Measurements from ENCODE around the gene MROH9.

The MROH9 gene

GRCh38 chr1:170917373-170917772 is 18.0 kb upstream of the MROH9 start:
- TF ChIP-seq SIN3A (IDR thresholded peaks at IDR 0.05; ENCODE audit: borderline replicate concordance, insufficient read depth, low read length), result no peak
- TF ChIP-seq FOXP2 (optimal IDR thresholded peaks at IDR 0.05; ENCODE audit: borderline replicate concordance, extremely low read depth, extremely low read length, insufficient read depth), result no peak
- no peak for TF ChIP-seq POLR2AphosphoS5 (IDR thresholded peaks at IDR 0.05; ENCODE audit: low read depth, low read length)

- no peak for TF ChIP-seq SIN3A (IDR thresholded peaks at IDR 0.05; ENCODE audit: borderline replicate concordance, insufficient read depth, low read length)
- no peak for TF ChIP-seq REST (IDR thresholded peaks at IDR 0.05; ENCODE audit: insufficient read depth in 1 of 2, low read depth in 2 of 2, low read length in 2 of 2)
- TF ChIP-seq FOXP2 (optimal IDR thresholded peaks at IDR 0.05; ENCODE audit: borderline replicate concordance, extremely low read depth, extremely low read length, insufficient read depth), result no peak
- TF ChIP-seq TAF1 (IDR thresholded peaks at IDR 0.05; ENCODE audit: borderline replicate concordance, insufficient read depth, low read length), result no peak
- TF ChIP-seq POLR2AphosphoS5 (IDR thresholded peaks at IDR 0.05; ENCODE audit: low read depth, low read length), result no peak
Measured at GRCh38 chr1:170927955-170928840, 7.1 kb upstream of the MROH9 start.

GRCh38 chr1:170929412-170929834 is 5.9 kb upstream of the MROH9 start:
- TF ChIP-seq POLR2AphosphoS5 (IDR thresholded peaks at IDR 0.05; ENCODE audit: low read depth, low read length) (no peak), SIN3A (IDR thresholded peaks at IDR 0.05; ENCODE audit: borderline replicate concordance, insufficient read depth, low read length) (no peak), REST (IDR thresholded peaks at IDR 0.05; ENCODE audit: insufficient read depth in 1 of 2, low read depth in 2 of 2, low read length in 2 of 2) (no peak), FOXP2 (optimal IDR thresholded peaks at IDR 0.05; ENCODE audit: borderline replicate concordance, extremely low read depth, extremely low read length, insufficient read depth) (no peak), TAF1 (IDR thresholded peaks at IDR 0.05; ENCODE audit: borderline replicate concordance, insufficient read depth, low read length) (no peak)

- no peak for TF ChIP-seq POLR2AphosphoS5 (IDR thresholded peaks at IDR 0.05; ENCODE audit: low read depth, low read length)
Measured at GRCh38 chr1:170929835-170930554, 5.3 kb upstream of the MROH9 start.

GRCh38 chr1:170931650-170932049 is 3.7 kb upstream of the MROH9 start:
- TF ChIP-seq TAF1 (IDR thresholded peaks at IDR 0.05; ENCODE audit: borderline replicate concordance, insufficient read depth, low read length) (no peak), REST (IDR thresholded peaks at IDR 0.05; ENCODE audit: insufficient read depth in 1 of 2, low read depth in 2 of 2, low read length in 2 of 2) (no peak), POLR2AphosphoS5 (IDR thresholded peaks at IDR 0.05; ENCODE audit: low read depth, low read length) (no peak), SIN3A (IDR thresholded peaks at IDR 0.05; ENCODE audit: borderline replicate concordance, insufficient read depth, low read length) (no peak), FOXP2 (optimal IDR thresholded peaks at IDR 0.05; ENCODE audit: borderline replicate concordance, extremely low read depth, extremely low read length, insufficient read depth) (no peak)

- TF ChIP-seq REST (IDR thresholded peaks at IDR 0.05; ENCODE audit: insufficient read depth in 1 of 2, low read depth in 2 of 2, low read length in 2 of 2) (no peak), FOXP2 (optimal IDR thresholded peaks at IDR 0.05; ENCODE audit: borderline replicate concordance, extremely low read depth, extremely low read length, insufficient read depth) (no peak), TAF1 (IDR thresholded peaks at IDR 0.05; ENCODE audit: borderline replicate concordance, insufficient read depth, low read length) (no peak), POLR2AphosphoS5 (IDR thresholded peaks at IDR 0.05; ENCODE audit: low read depth, low read length) (no peak), SIN3A (IDR thresholded peaks at IDR 0.05; ENCODE audit: borderline replicate concordance, insufficient read depth, low read length) (no peak)
Measured at GRCh38 chr1:170932236-170932635, 3.1 kb upstream of the MROH9 start.
